Dorsolateral prefrontal cortex (tissue), 118 donors: ENCODE measurements around the gene HGS. TPM values are rescaled to one million over a fixed set of nuclear protein-coding genes. Genes with fewer than 3 reads are reported as not detected.

Source experiments
- microRNA-seq, 43 experiments: library from miRNA; unstranded; fragments of <30 nt; microRNA quantifications; one replicate each; pipeline ENCODE4 v1.2.0, GENCODE V29; 2022
- total RNA-seq, 120 experiments: library from RNA; stranded (reverse); gene quantifications; one replicate each; pipeline versions ENCODE4 v1.2.3 to v1.2.4, GENCODE V29; 2022

The HGS gene
- total RNA-seq, 120 experiments from 2014 or later: 84.6 to 142 (median 106) TPM

Small RNA genes lying within 50 kb of the gene (microRNA-seq; reads per million reads assigned to microRNA genes)
- 0 to 4.6 (median 0.48) reads per million in 43 experiments for gene MIR6786

Other genes starting within 250 kb of the HGS start
- gene ACTG1, start 171.2 kb upstream of the HGS start, total RNA-seq: 1,000 to 10,000 TPM in 85 of 120 experiments, 100 to 1,000 TPM in 35; 558 to 1,589 (median 1,117) TPM
- gene FSCN2, start 155.6 kb upstream of the HGS start, total RNA-seq: 1 to 10 TPM in 111 of 120 experiments, under 1 TPM in 9; 0.52 to 5.1 (median 2.0) TPM
- gene FAAP100, start 131.7 kb upstream of the HGS start, total RNA-seq: 10 to 100 TPM; 11.9 to 29.9 (median 19.3) TPM
- 100 to 1,000 TPM in 31 of 120 experiments, 10 to 100 TPM in 89; 67.3 to 117 (median 92.7) TPM for gene NPLOC4, start 46.9 kb upstream of the HGS start, total RNA-seq
- gene TSPAN10, start 46.8 kb upstream of the HGS start, total RNA-seq: 1 to 10 TPM in 37 of 120 experiments, under 1 TPM in 76, not detected in 7; 0.20 to 2.8 (median 0.77) TPM
- 1 to 10 TPM in 9 of 120 experiments, under 1 TPM in 10, not detected in 101; 0.30 to 1.6 (median 0.82) TPM for gene PDE6G, start 27.5 kb upstream of the HGS start, total RNA-seq
- gene OXLD1, start 17.4 kb upstream of the HGS start, total RNA-seq: 10 to 100 TPM; 14.1 to 35.0 (median 24.3) TPM
- gene CCDC137, start 17.3 kb upstream of the HGS start, total RNA-seq: 10 to 100 TPM in 116 of 120 experiments, 1 to 10 TPM in 4; 9.0 to 20.1 (median 13.5) TPM
- 10 to 100 TPM; 20.4 to 50.6 (median 36.9) TPM for gene ARL16, start 214 bp upstream of the HGS start, total RNA-seq
- 10 to 100 TPM; 25.2 to 52.1 (median 36.6) TPM for gene MRPL12, start 19.4 kb downstream of the HGS start, total RNA-seq
- gene SLC25A10, start 28.3 kb downstream of the HGS start, total RNA-seq: 10 to 100 TPM in 74 of 120 experiments, 1 to 10 TPM in 46; 6.0 to 17.0 (median 10.4) TPM
- 1 to 10 TPM in 2 of 120 experiments, under 1 TPM in 8, not detected in 110; 0.20 to 1.5 (median 0.33) TPM for gene GCGR, start 120.1 kb downstream of the HGS start, total RNA-seq
- gene MCRIP1, start 149.3 kb downstream of the HGS start, total RNA-seq: 100 to 1,000 TPM; 102 to 185 (median 136) TPM
- 1 to 10 TPM in 1 of 120 experiments, under 1 TPM in 1, not detected in 118; 0.43 to 1.1 TPM for gene PPP1R27, start 151.0 kb downstream of the HGS start, total RNA-seq
- 100 to 1,000 TPM; 106 to 206 (median 136) TPM for gene P4HB, start 176.5 kb downstream of the HGS start, total RNA-seq
- gene ARHGDIA, start 187.3 kb downstream of the HGS start, total RNA-seq: 100 to 1,000 TPM; 175 to 366 (median 250) TPM
- gene ALYREF, start 207.6 kb downstream of the HGS start, total RNA-seq: 10 to 100 TPM; 25.1 to 53.0 (median 34.8) TPM
- 100 to 1,000 TPM in 33 of 120 experiments, 10 to 100 TPM in 87; 64.0 to 121 (median 92.6) TPM for gene ANAPC11, start 207.7 kb downstream of the HGS start, total RNA-seq
- gene NPB, start 218.2 kb downstream of the HGS start, total RNA-seq: 1 to 10 TPM in 118 of 120 experiments, under 1 TPM in 2; 0.50 to 6.5 (median 3.3) TPM
- gene PCYT2, start 227.4 kb downstream of the HGS start, total RNA-seq: 10 to 100 TPM; 38.2 to 73.9 (median 55.5) TPM
- 10 to 100 TPM; 15.0 to 55.8 (median 25.6) TPM for gene SIRT7, start 234.2 kb downstream of the HGS start, total RNA-seq
- gene MAFG, start 243.7 kb downstream of the HGS start, total RNA-seq: 10 to 100 TPM; 30.1 to 60.2 (median 41.1) TPM